ENCODE results near the gene CCDC160. TPM values are rescaled to one million over a fixed set of nuclear protein-coding genes. Genes with fewer than 3 reads are reported as not detected.
A peak's percentile ranks its signal among the peaks of the same experiment; 100 is the strongest.
"Not testable (repeated sequence)": the region's sequence is repeated elsewhere in the genome, so short reads cannot be mapped to it uniquely, and the experiment has no call there.

Gene CCDC160
- not detected for polyA plus RNA-seq (ENCODE audit: low read depth in 6 of 6)

- Mint-ChIP-seq H3K9me3 (peaks cover 0 to 5% (median 0%) of the 10 kb centered on the region in 7 donors), H3K4me1 (no peaks in the 10 kb centered on the region), H3K36me3 (no peaks in the 10 kb centered on the region), H3K4me3 (peak within 1 kb of the TSS in 5 of 8 donors; percentile 11 to 65 (median 47)), H3K27ac (no peak within 1 kb of the TSS), H3K27me3 (peaks cover 13 to 27% (median 25%) of the 10 kb centered on the region in 3 donors)
- ATAC-seq (ENCODE audit: low read depth in 2 of 2), result peak in 1 of 2 donors; percentile 27
- DNase-seq, result no peak
Measured at GRCh38 chrX:134236626-134237614, at the start of gene CCDC160. TSS of gene CCDC160 (plus strand) at chrX:134237182. CDS start at chrX:134244801, 7,619 bp downstream.

GRCh38 chrX:134191281-134191680 is 45.7 kb upstream of the CCDC160 start:
- peaks cover 4 to 9% (median 6%) of the 10 kb centered on the region in 3 donors for H3K4me1 Mint-ChIP-seq
- no peak overlapping the region for H3K4me3 Mint-ChIP-seq
- no peaks in the 10 kb centered on the region for H3K36me3 Mint-ChIP-seq
- H3K27ac Mint-ChIP-seq, result no peak overlapping the region
- H3K27me3 Mint-ChIP-seq, result peaks cover 6 to 20% (median 6%) of the 10 kb centered on the region in 3 donors
- DNase-seq, result no peak
- no peak for ATAC-seq (ENCODE audit: low read depth in 2 of 2)
- peaks cover 0 to under 1% (median 0%) of the 10 kb centered on the region in 7 donors for H3K9me3 Mint-ChIP-seq

- no peaks in the 10 kb centered on the region for H3K4me1 Mint-ChIP-seq
- H3K27ac Mint-ChIP-seq, result no peak overlapping the region
- H3K27me3 Mint-ChIP-seq, result peaks cover 0 to 11% (median 6%) of the 10 kb centered on the region in 3 donors
- no peak for DNase-seq
- H3K4me3 Mint-ChIP-seq, result no peak overlapping the region
- H3K36me3 Mint-ChIP-seq, result no peaks in the 10 kb centered on the region
- no peak for ATAC-seq (ENCODE audit: low read depth in 2 of 2)
- peaks cover 0 to 3% (median 0%) of the 10 kb centered on the region in 7 donors for H3K9me3 Mint-ChIP-seq
Measured at GRCh38 chrX:134194915-134195314, 42.1 kb upstream of the CCDC160 start.

GRCh38 chrX:134202561-134202960 is 34.4 kb upstream of the CCDC160 start:
- no peak overlapping the region for H3K4me3 Mint-ChIP-seq
- H3K36me3 Mint-ChIP-seq, result no peaks in the 10 kb centered on the region
- H3K9me3 Mint-ChIP-seq, result peaks cover 0 to 6% (median 0%) of the 10 kb centered on the region in 7 donors
- H3K4me1 Mint-ChIP-seq, result no peaks in the 10 kb centered on the region
- no peak for DNase-seq
- peaks cover 0 to 9% (median 0%) of the 10 kb centered on the region in 3 donors for H3K27me3 Mint-ChIP-seq
- no peak overlapping the region for H3K27ac Mint-ChIP-seq
- no peak for ATAC-seq (ENCODE audit: low read depth in 2 of 2)

- Mint-ChIP-seq H3K27me3 (peaks cover 0 to 9% (median 0%) of the 10 kb centered on the region in 3 donors), H3K27ac (no peak overlapping the region), H3K4me1 (no peaks in the 10 kb centered on the region), H3K36me3 (peaks cover 0 to 8% of the 10 kb centered on the region in 2 donors), H3K4me3 (no peak overlapping the region), H3K9me3 (peaks cover 4 to 15% (median 7%) of the 10 kb centered on the region in 7 donors)
- ATAC-seq (ENCODE audit: low read depth in 2 of 2) (no peak), DNase-seq (no peak)
Measured at GRCh38 chrX:134206221-134206620, 30.8 kb upstream of the CCDC160 start.

- DNase-seq, result no peak
- Mint-ChIP-seq H3K4me1 (no peaks in the 10 kb centered on the region), H3K27me3 (no peaks in the 10 kb centered on the region), H3K27ac (peak overlapping the region in 1 of 6 donors; percentile 15), H3K36me3 (peaks cover 0 to 8% of the 10 kb centered on the region in 2 donors), H3K4me3 (no peak overlapping the region), H3K9me3 (peaks cover 5 to 17% (median 7%) of the 10 kb centered on the region in 7 donors)
- no peak for ATAC-seq (ENCODE audit: low read depth in 2 of 2)
Measured at GRCh38 chrX:134210465-134210864, 26.5 kb upstream of the CCDC160 start.

- no peak overlapping the region for H3K4me3 Mint-ChIP-seq
- H3K4me1 Mint-ChIP-seq, result no peaks in the 10 kb centered on the region
- H3K36me3 Mint-ChIP-seq, result no peaks in the 10 kb centered on the region
Measured at GRCh38 chrX:134235236-134235635, 1.7 kb upstream of the CCDC160 start.

GRCh38 chrX:134238144-134238543 is 1.2 kb downstream of the CCDC160 start:
- Mint-ChIP-seq H3K27me3 (peaks cover 19 to 28% (median 25%) of the 10 kb centered on the region in 3 donors), H3K27ac (peak overlapping the region in 1 of 6 donors; percentile 0)
- H3K36me3 Mint-ChIP-seq; H3K4me1 Mint-ChIP-seq; H3K4me3 Mint-ChIP-seq; DNase-seq; H3K9me3 Mint-ChIP-seq; ATAC-seq (ENCODE audit: low read depth in 2 of 2): not testable (repeated sequence)

More at GRCh38 chrX:134235236-134235635, 1.7 kb upstream of the CCDC160 start:
- peaks cover 16 to 32% (median 20%) of the 10 kb centered on the region in 3 donors for H3K27me3 Mint-ChIP-seq
- H3K9me3 Mint-ChIP-seq, result peaks cover 0 to 5% (median 0%) of the 10 kb centered on the region in 7 donors
- no peak overlapping the region for H3K27ac Mint-ChIP-seq
- DNase-seq (no peak), ATAC-seq (ENCODE audit: low read depth in 2 of 2) (no peak)

GRCh38 chrX:134239016-134239415 is 2.0 kb downstream of the CCDC160 start:
- no peak for ATAC-seq (ENCODE audit: low read depth in 2 of 2)
- Mint-ChIP-seq H3K4me3 (no peak overlapping the region), H3K4me1 (no peaks in the 10 kb centered on the region), H3K9me3 (peaks cover 0 to 5% (median 0%) of the 10 kb centered on the region in 7 donors), H3K36me3 (no peaks in the 10 kb centered on the region), H3K27me3 (peaks cover 19 to 34% (median 25%) of the 10 kb centered on the region in 3 donors), H3K27ac (no peak overlapping the region)
- no peak for DNase-seq

GRCh38 chrX:134240209-134240608 is 3.2 kb downstream of the CCDC160 start:
- Mint-ChIP-seq H3K36me3 (no peaks in the 10 kb centered on the region), H3K27me3 (peaks cover 19 to 40% (median 23%) of the 10 kb centered on the region in 3 donors), H3K4me1 (no peaks in the 10 kb centered on the region), H3K9me3 (peaks cover 0 to 5% (median 0%) of the 10 kb centered on the region in 7 donors), H3K27ac (no peak overlapping the region), H3K4me3 (no peak overlapping the region)
- no peak for ATAC-seq (ENCODE audit: low read depth in 2 of 2)
- DNase-seq, result no peak

- H3K27me3 Mint-ChIP-seq, result peaks cover 15 to 42% (median 20%) of the 10 kb centered on the region in 3 donors
- no peak overlapping the region for H3K4me3 Mint-ChIP-seq
- H3K27ac Mint-ChIP-seq, result no peak overlapping the region
- H3K4me1 Mint-ChIP-seq, result no peaks in the 10 kb centered on the region
- DNase-seq, result no peak
- H3K9me3 Mint-ChIP-seq, result no peaks in the 10 kb centered on the region
- no peak for ATAC-seq (ENCODE audit: low read depth in 2 of 2)
- H3K36me3 Mint-ChIP-seq, result no peaks in the 10 kb centered on the region
Measured at GRCh38 chrX:134241960-134242619, 5.1 kb downstream of the CCDC160 start.

GRCh38 chrX:134244043-134244442 is 7.1 kb downstream of the CCDC160 start:
- DNase-seq (no peak), ATAC-seq (ENCODE audit: low read depth in 2 of 2) (no peak)
- Mint-ChIP-seq H3K9me3 (no peaks in the 10 kb centered on the region), H3K27me3 (peaks cover 13 to 35% (median 15%) of the 10 kb centered on the region in 3 donors), H3K4me1 (no peaks in the 10 kb centered on the region), H3K36me3 (no peaks in the 10 kb centered on the region), H3K4me3 (no peak overlapping the region), H3K27ac (no peak overlapping the region)

- DNase-seq (no peak), ATAC-seq (ENCODE audit: low read depth in 2 of 2) (no peak)
- Mint-ChIP-seq H3K36me3 (no peaks in the 10 kb centered on the region), H3K4me1 (no peaks in the 10 kb centered on the region), H3K27ac (no peak overlapping the region), H3K9me3 (no peaks in the 10 kb centered on the region), H3K4me3 (no peak overlapping the region), H3K27me3 (peaks cover 0 to 33% (median 9%) of the 10 kb centered on the region in 3 donors)
Measured at GRCh38 chrX:134246282-134246681, 9.3 kb downstream of the CCDC160 start.

Measured in naive B cell (primary cell).